HL-60 (cell line): ENCODE results near the gene GTPBP4.

Source experiments
- DNase-seq, 2 experiments: peaks; one replicate each; pipeline ENCODE4 v3.0.0-alpha.2; 2010 to 2020; ENCODE audit warnings: low read depth in 1 of 2, low spot score in 1 of 2
- H3K27ac ChIP-seq: fragments of 250-450 bp; sonication (Bioruptor Pico); replicated peaks from 2 replicates; pipeline ENCODE4 v1.5.1; 2020; ENCODE audit warnings: mild to moderate bottlenecking, moderate library complexity
- H3K27me3 ChIP-seq: fragments of 250-450 bp; sonication (Bioruptor Pico); 2 replicates; pipeline ENCODE4 v1.5.1; 2021; ENCODE audit warnings: mild to moderate bottlenecking, moderate library complexity; ENCODE audit not compliant: insufficient read depth, poor library complexity, severe bottlenecking
- H3K4me3 ChIP-seq: replicated peaks from 2 replicates; pipeline ENCODE4 v1.5.1; 2011; ENCODE audit warnings: mild to moderate bottlenecking, control low read depth, low read length; ENCODE audit not compliant: insufficient read depth
- CTCF ChIP-seq: IDR thresholded peaks from one replicate; pipeline ENCODE4 v1.5.1; 2011; ENCODE audit warnings: low read length, control low read depth, inconsistent platforms; ENCODE audit not compliant: insufficient read depth
- GABPA ChIP-seq: IDR thresholded peaks from 2 replicates; pipeline ENCODE4 v1.6.1; 2012; ENCODE audit warnings: low read depth
- POLR2AphosphoS5 ChIP-seq: IDR thresholded peaks from 2 replicates; pipeline ENCODE4 v1.6.1; 2012; ENCODE audit warnings: low read depth
- REST ChIP-seq: IDR thresholded peaks from 2 replicates; pipeline ENCODE4 v1.6.1; 2012; ENCODE audit warnings: low read depth; ENCODE audit not compliant: insufficient replicate concordance
- SPI1 ChIP-seq: IDR thresholded peaks from 2 replicates; pipeline ENCODE4 v1.6.1; 2012; ENCODE audit warnings: low read depth, mild to moderate bottlenecking, borderline replicate concordance

The GTPBP4 gene

GRCh38 chr10:1020958-1021357 is 32.7 kb downstream of the GTPBP4 start:
- DNase-seq: no peak
- no peak overlapping the region for H3K4me3 ChIP-seq
- no peak overlapping the region for H3K27ac ChIP-seq
- no peaks in the 10 kb centered on the region for H3K27me3 ChIP-seq
- TF ChIP-seq GABPA (no peak), SPI1 (no peak), POLR2AphosphoS5 (no peak), CTCF (no peak), REST (no peak)

GRCh38 chr10:1022413-1022812 is 34.2 kb downstream of the GTPBP4 start:
- no peaks in the 10 kb centered on the region for H3K27me3 ChIP-seq
- no peak for TF ChIP-seq CTCF
- H3K4me3 ChIP-seq: no peak overlapping the region
- H3K27ac ChIP-seq: no peak overlapping the region
- DNase-seq: no peak

- TF ChIP-seq SPI1 (no peak), GABPA (no peak), REST (no peak), POLR2AphosphoS5 (no peak), CTCF (no peak)
- DNase-seq: no peak
- Histone ChIP-seq H3K4me3 (no peak overlapping the region), H3K27me3 (no peaks in the 10 kb centered on the region), H3K27ac (no peak overlapping the region)
Observed at GRCh38 chr10:1024103-1024502, 35.9 kb downstream of the GTPBP4 start.

GRCh38 chr10:1025683-1026082 is 37.4 kb downstream of the GTPBP4 start, which contains the start of gene IDI2:
IDI2 (minus strand) TSS chr10:1025859; CDS start chr10:1024723, 1,136 bp downstream.
- H3K27me3 ChIP-seq: no peaks in the 10 kb centered on the region
- H3K4me3 ChIP-seq: no peak within 1 kb of the TSS
- no peak within 1 kb of the TSS for H3K27ac ChIP-seq
- no peak for DNase-seq
- no peak for TF ChIP-seq REST
- TF ChIP-seq CTCF: no peak
- no peak for TF ChIP-seq SPI1
- no peak for TF ChIP-seq POLR2AphosphoS5
- TF ChIP-seq GABPA: no peak
